Left ventricle myocardium inferior (tissue), 1 donor: ENCODE measurements around the gene CD46. TPM values are rescaled to one million over a fixed set of nuclear protein-coding genes. Genes with fewer than 3 reads are reported as not detected.

Experiments
- DNase-seq: peaks from one replicate; pipeline ENCODE4 v3.0.0-alpha.2; 2020
- H3K27ac ChIP-seq: fragments of 200-600 bp; replicated peaks from 2 replicates; pipeline ENCODE4 v1.8.0; 2021
- H3K27me3 ChIP-seq: fragments of 200-600 bp; 2 replicates; pipeline ENCODE4 v1.8.0; 2021; ENCODE audit warnings: low read depth
- H3K36me3 ChIP-seq: fragments of 200-600 bp; 2 replicates; pipeline ENCODE4 v1.8.0; 2021
- H3K4me1 ChIP-seq: fragments of 200-600 bp; 2 replicates; pipeline ENCODE4 v1.8.0; 2021
- H3K4me3 ChIP-seq: fragments of 200-600 bp; 2 replicates; pipeline ENCODE4 v1.8.0; 2021; ENCODE audit warnings: mild to moderate bottlenecking, moderate library complexity
- H3K9me3 ChIP-seq: fragments of 200-600 bp; replicated peaks from 2 replicates; pipeline ENCODE4 v1.8.0; 2021
- intact Hi-C: fragments of 100-400 bp; cut with micrococcal nuclease; formaldehyde crosslinking; loops from one replicate; pipeline ENCODE4 v1.11.0; 2022
- total RNA-seq: library from RNA; stranded (reverse); fragmentation: NEBNext Ultra II Directional; extraction: Animal tissue kit (Norgen Biotek cat#: 25700); gene quantifications from one replicate; pipeline ENCODE4 v1.2.1, GENCODE V29; 2021
- TF ChIP-seq, protein P1 (sequence below): fragments of 200-600 bp; IDR thresholded peaks from 2 replicates; pipeline ENCODE4 v1.8.0; 2021; ENCODE audit warnings: antibody characterized with exemption, mild to moderate bottlenecking, borderline replicate concordance
- donor health status: DM: no; HTN: yes; CAD: no; lungs with severe emphysema.

Gene CD46
- total RNA-seq, 1 donor from 2014 or later = 105 TPM

DNA sequence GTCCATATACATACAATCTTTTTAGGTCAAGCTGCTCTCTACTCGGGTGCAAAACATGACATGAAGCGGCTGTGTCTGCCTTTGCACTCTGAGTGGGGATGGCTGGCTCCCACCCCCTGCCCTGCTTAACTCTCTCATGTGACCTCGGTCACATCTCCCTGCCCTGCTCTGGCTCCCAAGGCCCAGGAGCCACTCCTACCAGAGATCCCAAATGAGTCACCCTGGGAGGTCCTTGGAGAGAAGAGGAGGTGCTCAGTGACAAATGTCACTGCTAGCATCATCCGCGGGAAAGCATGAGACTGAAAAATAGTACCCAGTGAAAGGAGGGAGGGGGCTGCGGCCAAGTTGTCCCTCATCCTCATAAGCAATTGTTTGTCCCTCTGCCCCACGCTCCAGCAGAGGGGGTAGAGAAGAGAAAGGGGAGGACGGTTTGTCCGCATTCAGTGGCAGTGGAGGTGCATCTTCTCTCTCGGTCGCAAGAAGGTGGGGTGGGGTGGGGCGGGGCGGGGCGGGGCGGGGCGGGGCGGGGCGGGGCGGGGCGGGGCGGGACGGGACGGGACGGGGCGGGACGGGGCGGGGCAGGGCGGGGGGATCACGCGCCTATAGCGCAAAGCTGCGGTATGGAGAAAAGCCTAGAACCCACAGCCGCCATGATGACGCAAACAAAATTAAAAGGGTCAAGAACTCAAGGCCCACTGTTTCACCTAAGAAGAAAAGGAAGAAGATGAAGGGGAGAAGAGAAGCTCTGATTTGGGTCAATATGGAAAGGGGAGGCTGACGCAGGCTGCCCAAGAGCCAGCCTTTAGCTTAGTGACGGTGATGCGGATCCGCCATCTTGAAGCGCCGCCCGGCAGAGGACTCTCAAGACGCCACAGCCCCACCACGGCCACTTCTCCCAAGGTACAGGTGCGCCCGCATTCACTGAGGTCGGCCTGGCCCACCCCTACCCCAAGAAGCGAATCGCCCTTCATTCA is 66.2 kb downstream of the CD46 start:
- Histone ChIP-seq H3K36me3 (peaks cover 84% of the 10 kb centered on the region), H3K27ac (peak overlapping the region; percentile 97), H3K4me1 (peaks cover 97% of the 10 kb centered on the region), H3K4me3 (peak overlapping the region; percentile 78), H3K27me3 (no peaks in the 10 kb centered on the region), H3K9me3 (no peaks in the 10 kb centered on the region)
- TF ChIP-seq, protein P1, sequence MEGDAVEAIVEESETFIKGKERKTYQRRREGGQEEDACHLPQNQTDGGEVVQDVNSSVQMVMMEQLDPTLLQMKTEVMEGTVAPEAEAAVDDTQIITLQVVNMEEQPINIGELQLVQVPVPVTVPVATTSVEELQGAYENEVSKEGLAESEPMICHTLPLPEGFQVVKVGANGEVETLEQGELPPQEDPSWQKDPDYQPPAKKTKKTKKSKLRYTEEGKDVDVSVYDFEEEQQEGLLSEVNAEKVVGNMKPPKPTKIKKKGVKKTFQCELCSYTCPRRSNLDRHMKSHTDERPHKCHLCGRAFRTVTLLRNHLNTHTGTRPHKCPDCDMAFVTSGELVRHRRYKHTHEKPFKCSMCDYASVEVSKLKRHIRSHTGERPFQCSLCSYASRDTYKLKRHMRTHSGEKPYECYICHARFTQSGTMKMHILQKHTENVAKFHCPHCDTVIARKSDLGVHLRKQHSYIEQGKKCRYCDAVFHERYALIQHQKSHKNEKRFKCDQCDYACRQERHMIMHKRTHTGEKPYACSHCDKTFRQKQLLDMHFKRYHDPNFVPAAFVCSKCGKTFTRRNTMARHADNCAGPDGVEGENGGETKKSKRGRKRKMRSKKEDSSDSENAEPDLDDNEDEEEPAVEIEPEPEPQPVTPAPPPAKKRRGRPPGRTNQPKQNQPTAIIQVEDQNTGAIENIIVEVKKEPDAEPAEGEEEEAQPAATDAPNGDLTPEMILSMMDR = no peak
- intact Hi-C loops = no loop called here
- DNase-seq = peak; percentile 64

DNA sequence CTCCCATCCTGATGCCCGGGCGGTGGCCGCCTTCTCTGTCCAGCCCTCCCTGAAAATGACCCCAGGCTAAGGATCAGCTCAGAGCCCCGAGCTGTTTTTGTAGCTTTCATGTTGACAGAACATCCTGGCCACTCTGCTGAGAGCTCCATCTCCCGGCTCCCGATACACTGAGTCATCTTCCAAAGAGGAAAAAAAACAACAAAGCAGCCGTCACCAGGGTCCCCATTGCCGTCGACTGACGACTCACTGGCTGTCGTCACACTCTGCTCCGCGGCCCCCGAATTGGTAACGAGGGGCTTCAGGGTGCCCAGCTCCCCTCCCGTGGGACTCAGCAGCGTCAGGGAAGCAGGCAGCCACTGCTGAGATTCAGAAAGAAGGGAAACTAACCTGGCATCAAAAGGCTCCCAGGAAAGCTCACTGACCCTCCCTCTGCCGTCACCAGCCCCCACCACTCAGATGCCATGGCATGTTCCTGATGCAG is 67.2 kb downstream of the CD46 start:
- intact Hi-C loops = no loop called here
- Histone ChIP-seq H3K27ac (peak overlapping the region; percentile 97), H3K27me3 (no peaks in the 10 kb centered on the region), H3K4me3 (peak overlapping the region; percentile 78), H3K4me1 (peaks cover 96% of the 10 kb centered on the region), H3K9me3 (no peaks in the 10 kb centered on the region), H3K36me3 (peaks cover 75% of the 10 kb centered on the region)
- TF ChIP-seq, protein P1 = no peak
- DNase-seq = no peak

DNA sequence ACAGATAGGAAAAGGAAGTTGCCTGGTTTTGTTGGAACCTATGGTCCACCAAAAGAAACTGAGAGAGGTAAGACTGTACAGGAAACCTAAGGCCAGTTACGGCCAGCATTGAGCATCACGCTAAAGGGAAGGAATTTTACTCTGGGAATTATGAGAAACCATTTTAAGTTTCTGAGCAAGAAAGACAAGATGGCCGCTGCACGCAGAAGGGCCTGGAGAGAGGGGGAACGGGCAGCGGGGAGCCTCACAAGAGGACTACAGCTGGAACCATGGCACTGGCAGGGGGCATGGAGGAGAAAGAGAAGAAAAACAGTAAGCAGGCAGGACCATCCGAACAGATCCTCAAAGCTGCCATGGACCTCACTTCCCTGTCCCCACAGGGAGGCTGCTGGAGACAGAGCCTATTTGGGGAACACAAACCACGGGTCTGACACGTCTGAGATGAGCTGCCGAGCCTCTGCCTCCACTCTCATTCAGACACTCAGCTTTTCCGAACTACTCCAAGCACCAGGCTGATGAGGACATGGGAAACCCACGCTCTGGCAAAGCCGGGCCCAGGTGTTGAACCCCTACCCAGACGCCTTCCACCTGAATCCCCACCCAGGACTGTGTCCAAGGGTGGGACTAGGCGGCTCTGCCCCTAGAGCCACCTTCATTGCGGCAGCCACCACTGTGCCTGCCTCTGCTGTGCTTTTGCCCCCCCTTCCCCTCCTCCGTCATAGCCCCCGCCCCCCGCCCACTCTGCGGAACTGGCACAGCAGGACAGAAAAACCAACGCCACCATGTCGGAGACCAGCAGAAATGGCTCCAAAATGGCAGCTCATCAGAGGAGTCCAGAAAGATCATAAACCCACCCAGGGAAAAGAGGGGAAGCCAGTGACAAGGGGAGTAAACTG is 69.0 kb downstream of the CD46 start:
- intact Hi-C loops = no loop called here
- H3K36me3 ChIP-seq = peaks cover 57% of the 10 kb centered on the region
- TF ChIP-seq, protein P1 = no peak
- H3K4me3 ChIP-seq = peak overlapping the region; percentile 78
- DNase-seq = no peak
- peaks cover 96% of the 10 kb centered on the region for H3K4me1 ChIP-seq
- no peaks in the 10 kb centered on the region for H3K9me3 ChIP-seq
- no peaks in the 10 kb centered on the region for H3K27me3 ChIP-seq
- peak overlapping the region; percentile 97 for H3K27ac ChIP-seq

DNA sequence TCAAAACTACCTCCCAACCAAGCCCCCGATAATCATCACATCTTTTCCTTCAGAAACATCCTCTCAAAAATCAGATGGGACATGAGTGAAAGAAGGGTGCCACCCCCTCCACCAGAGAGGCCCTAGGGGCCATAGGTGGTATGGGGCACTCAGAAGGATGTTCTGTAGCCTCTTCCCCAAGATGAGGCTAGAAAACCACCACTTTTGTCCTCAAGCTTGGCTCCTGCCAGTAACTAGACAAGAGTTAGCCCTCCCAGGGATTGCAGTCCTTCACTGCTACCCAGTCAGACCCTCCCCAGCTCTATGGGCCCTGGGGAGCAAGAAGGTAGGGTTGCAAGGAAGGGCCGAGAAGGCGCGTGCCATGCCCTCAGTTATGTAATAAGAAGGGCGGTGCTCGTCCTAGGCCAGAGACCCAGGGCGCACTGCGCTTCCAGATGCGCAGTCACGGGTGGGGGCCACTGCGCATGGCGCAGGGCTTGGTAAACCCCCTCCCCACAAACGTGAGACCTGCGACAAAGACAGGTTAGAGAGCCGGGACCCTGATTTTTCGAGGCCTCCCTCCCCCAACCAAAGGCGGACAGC is 69.7 kb downstream of the CD46 start:
- peaks cover 97% of the 10 kb centered on the region for H3K4me1 ChIP-seq
- no peaks in the 10 kb centered on the region for H3K9me3 ChIP-seq
- TF ChIP-seq, protein P1 = no peak
- DNase-seq = no peak
- intact Hi-C loops = no loop called here
- H3K27ac ChIP-seq = peak overlapping the region; percentile 97
- H3K36me3 ChIP-seq = peaks cover 52% of the 10 kb centered on the region
- peak overlapping the region; percentile 78 for H3K4me3 ChIP-seq
- H3K27me3 ChIP-seq = no peaks in the 10 kb centered on the region

DNA sequence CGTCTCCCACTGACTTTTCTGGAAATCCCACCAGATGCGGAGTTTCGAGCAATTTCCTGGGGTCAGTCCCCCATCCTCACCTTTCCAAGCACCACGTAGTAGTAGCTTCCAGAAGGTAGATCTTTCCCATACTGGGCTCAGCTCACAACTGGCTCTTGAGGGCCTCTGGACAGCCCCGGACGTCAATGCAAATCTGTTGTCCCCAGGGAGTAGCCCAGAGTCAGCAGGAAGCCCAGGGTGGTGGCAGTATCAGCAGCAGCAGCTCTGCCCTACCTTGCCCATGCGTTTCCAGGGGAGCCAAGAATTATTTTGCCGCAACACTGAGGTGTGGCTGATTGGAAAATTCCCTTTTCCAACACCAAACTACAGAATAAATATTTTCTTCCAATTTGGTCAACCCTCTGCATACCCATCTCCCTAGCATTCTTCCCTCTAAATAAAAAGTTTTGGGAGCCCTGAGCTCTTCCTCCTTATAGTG is 70.3 kb downstream of the CD46 start:
- DNase-seq = no peak
- peak overlapping the region; percentile 97 for H3K27ac ChIP-seq
- no peaks in the 10 kb centered on the region for H3K27me3 ChIP-seq
- H3K36me3 ChIP-seq = peaks cover 46% of the 10 kb centered on the region
- TF ChIP-seq, protein P1 = no peak
- no peaks in the 10 kb centered on the region for H3K9me3 ChIP-seq
- H3K4me3 ChIP-seq = peak overlapping the region; percentile 78
- peaks cover 97% of the 10 kb centered on the region for H3K4me1 ChIP-seq
- intact Hi-C loops = no loop called here
